Calu3 (cell line): ENCODE data around the gene SMC1A. TPM values are rescaled to one million over a fixed set of nuclear protein-coding genes. Genes with fewer than 3 reads are reported as not detected.

Experiments
- BruUV-seq: library from RNA; stranded (reverse); fragments of 400-500 nt; replicated peaks from 2 replicates; lab custom pipeline; 2021; lab: Mats Ljungman, UMichigan
- CTCF ChIA-PET: fragments of 300-600 bp; sonication (Branson Sonifier 250); formaldehyde crosslinking; loops from one replicate; lab custom pipeline; 2022; ENCODE audit warnings: antibody characterized with exemption; lab: Charles Lee
- DNase-seq: peaks from one replicate; pipeline ENCODE4 v3.0.0; 2022
- H3K27ac Mint-ChIP-seq: one replicate; pipeline ENCODE4 v1.8.0; 2022; ENCODE audit warnings: mixed read lengths; ENCODE audit not compliant: unreplicated experiment
- H3K27me3 Mint-ChIP-seq: one replicate; pipeline ENCODE4 v1.8.0; 2022; ENCODE audit warnings: mixed read lengths; ENCODE audit not compliant: unreplicated experiment
- H3K36me3 Mint-ChIP-seq: one replicate; pipeline ENCODE4 v1.8.0; 2022; ENCODE audit warnings: mild to moderate bottlenecking, moderate library complexity, mixed read lengths; ENCODE audit not compliant: insufficient read depth, unreplicated experiment
- H3K4me1 Mint-ChIP-seq: one replicate; pipeline ENCODE4 v1.8.0; 2022; ENCODE audit warnings: mild to moderate bottlenecking, low read depth, mixed read lengths; ENCODE audit not compliant: unreplicated experiment
- H3K4me3 Mint-ChIP-seq: one replicate; pipeline ENCODE4 v1.8.0; 2022; ENCODE audit warnings: mild to moderate bottlenecking, low read depth, moderate library complexity, mixed read lengths; ENCODE audit not compliant: unreplicated experiment
- H3K9me3 Mint-ChIP-seq: one replicate; pipeline ENCODE4 v1.8.0; 2022; ENCODE audit warnings: low read depth, mixed read lengths; ENCODE audit not compliant: unreplicated experiment
- CTCF ChIP-seq: fragments of 200-600 bp; IDR thresholded peaks from one replicate; pipeline ENCODE4 v1.8.0; 2022; ENCODE audit warnings: antibody characterized with exemption; ENCODE audit not compliant: unreplicated experiment
- intact Hi-C: fragments of 100-400 bp; cut with micrococcal nuclease; formaldehyde crosslinking; loops from one replicate; pipeline ENCODE4 v1.10.0; 2022; ENCODE audit not compliant: unreplicated experiment
- total RNA-seq: library from RNA; stranded (reverse); gene quantifications from 2 replicates; pipeline ENCODE4 v1.2.3, GENCODE V29; 2022

Gene SMC1A
- total RNA-seq, 1 experiment from 2014 or later = 100 TPM

GRCh38 chrX:53435997-53436396 lies 13.5 kb upstream of the SMC1A start:
- peaks cover 18% of the 10 kb centered on the region for H3K27me3 Mint-ChIP-seq
- intact Hi-C loops = no loop called here
- H3K27ac Mint-ChIP-seq = no peak overlapping the region
- TF ChIP-seq CTCF = peak; percentile 53
- H3K4me3 Mint-ChIP-seq = no peak overlapping the region
- H3K4me1 Mint-ChIP-seq = peaks cover 18% of the 10 kb centered on the region
- peak; percentile 70 for DNase-seq
- CTCF ChIA-PET = interaction anchor here (0.7 to 1.2 kb wide), 4 partner anchors 10 to 123 kb away, joined by 4 to 9 read pairs (median 5); partner anchors contain the start of genes RIBC1 and SMC1A
- BruUV-seq = no TSS peak
- no peaks in the 10 kb centered on the region for H3K9me3 Mint-ChIP-seq
- peaks cover 32% of the 10 kb centered on the region for H3K36me3 Mint-ChIP-seq

- CTCF ChIA-PET = no interaction called here
- intact Hi-C loops = no loop called here
- Mint-ChIP-seq H3K27ac (peak within 1 kb of the TSS; percentile 87), H3K4me3 (peak within 1 kb of the TSS; percentile 88), H3K4me1 (peaks cover 9% of the 10 kb centered on the region), H3K36me3 (peaks cover 24% of the 10 kb centered on the region), H3K27me3 (peaks cover 11% of the 10 kb centered on the region), H3K9me3 (no peaks in the 10 kb centered on the region)
- peak; percentile 93 for DNase-seq
- no peak for TF ChIP-seq CTCF
- BruUV-seq = no TSS peak
Measured at GRCh38 chrX:53433651-53434639, 11.5 kb upstream of the SMC1A start, which contains the start of gene HSD17B10. TSS of gene HSD17B10 (minus strand) at chrX:53434370. CDS start at chrX:53434345, 25 bp downstream.

- no peak for DNase-seq
- no TSS peak for BruUV-seq
- Mint-ChIP-seq H3K36me3 (peaks cover 21% of the 10 kb centered on the region), H3K9me3 (no peaks in the 10 kb centered on the region), H3K27ac (no peak overlapping the region), H3K4me3 (no peak overlapping the region), H3K27me3 (no peaks in the 10 kb centered on the region), H3K4me1 (peaks cover 9% of the 10 kb centered on the region)
- no peak for TF ChIP-seq CTCF
- CTCF ChIA-PET = no interaction called here
- intact Hi-C loops = no loop called here
Measured at GRCh38 chrX:53430231-53430630, 7.8 kb upstream of the SMC1A start.

GRCh38 chrX:53429755-53430154 lies 7.3 kb upstream of the SMC1A start:
- no peak overlapping the region for H3K4me3 Mint-ChIP-seq
- H3K27ac Mint-ChIP-seq = no peak overlapping the region
- no peak for TF ChIP-seq CTCF
- no peaks in the 10 kb centered on the region for H3K27me3 Mint-ChIP-seq
- no TSS peak for BruUV-seq
- no peak for DNase-seq
- H3K4me1 Mint-ChIP-seq = peaks cover 6% of the 10 kb centered on the region
- CTCF ChIA-PET = no interaction called here
- peaks cover 19% of the 10 kb centered on the region for H3K36me3 Mint-ChIP-seq
- intact Hi-C loops = no loop called here
- no peaks in the 10 kb centered on the region for H3K9me3 Mint-ChIP-seq
